Fibroblast of lung (primary cell): ENCODE measurements around the gene BMERB1. TPM values are rescaled to one million over a fixed set of nuclear protein-coding genes. Genes with fewer than 3 reads are reported as not detected.
"Not testable (repeated sequence)": the region's sequence is repeated elsewhere in the genome, so short reads cannot be mapped to it uniquely, and the experiment has no call there.

Experiments used
- DNase-seq, 2 donors: peaks; one replicate each; pipeline versions ENCODE4 v3.0.0 to v3.0.0-alpha.2; 2010; ENCODE audit warnings: low read depth in 2 of 2
- H2AFZ ChIP-seq: 2 replicates; pipeline ENCODE4 v1.5.1; 2012; ENCODE audit warnings: low read length, control low read depth, inconsistent platforms
- H3K27ac ChIP-seq: 2 replicates; pipeline ENCODE4 v1.5.1; 2011; ENCODE audit warnings: low read length, control low read depth; ENCODE audit not compliant: insufficient read depth
- H3K27me3 ChIP-seq: 2 replicates; pipeline ENCODE4 v1.5.1; 2011; ENCODE audit warnings: mild to moderate bottlenecking, low read length; ENCODE audit not compliant: control insufficient read depth, insufficient read depth
- H3K36me3 ChIP-seq: 2 replicates; pipeline ENCODE4 v1.5.1; 2011; ENCODE audit warnings: low read length; ENCODE audit not compliant: control insufficient read depth, insufficient read depth
- H3K4me1 ChIP-seq: 2 replicates; pipeline ENCODE4 v1.5.1; 2011; ENCODE audit warnings: low read length; ENCODE audit not compliant: control insufficient read depth, insufficient read depth; ENCODE audit errors: extremely low read depth
- H3K4me2 ChIP-seq: 2 replicates; pipeline ENCODE4 v1.5.1; 2011; ENCODE audit warnings: low read length, control low read depth; ENCODE audit not compliant: insufficient read depth; ENCODE audit errors: extremely low read depth
- H3K4me3 ChIP-seq, 4 experiments: fragments of 200-600 bp in 1 of 4; sonication (generic) in 1 of 4; replicated peaks in 1 of 4; 2 replicates each; pipeline ENCODE4 v1.5.1; 2011 to 2016; ENCODE audit warnings: low read length in 4 of 4, low read depth in 3 of 4, mild to moderate bottlenecking in 3 of 4, control low read depth in 2 of 4, inconsistent platforms in 1 of 4, mixed read lengths in 1 of 4; ENCODE audit not compliant: insufficient read depth in 1 of 4; ENCODE audit errors: control extremely low read depth in 1 of 4
- H3K79me2 ChIP-seq: 2 replicates; pipeline ENCODE4 v1.5.1; 2012; ENCODE audit warnings: mild to moderate bottlenecking, low read length, inconsistent platforms; ENCODE audit not compliant: control insufficient read depth, insufficient read depth
- H3K9ac ChIP-seq: 2 replicates; pipeline ENCODE4 v1.5.1; 2011; ENCODE audit warnings: mild to moderate bottlenecking, low read length, control low read depth; ENCODE audit not compliant: insufficient read depth
- H3K9me3 ChIP-seq: 2 replicates; pipeline ENCODE4 v1.5.1; 2012; ENCODE audit warnings: low read depth, low read length; ENCODE audit not compliant: control insufficient read depth, insufficient read depth
- H4K20me1 ChIP-seq: 2 replicates; pipeline ENCODE4 v1.5.1; 2011; ENCODE audit warnings: low read length; ENCODE audit not compliant: control insufficient read depth, insufficient read depth; ENCODE audit errors: extremely low read depth
- EZH2 ChIP-seq: IDR thresholded peaks from 2 replicates; pipeline ENCODE4 v1.5.1; 2012; ENCODE audit warnings: low read length, control low read depth, mild to moderate bottlenecking; ENCODE audit errors: missing control alignments
- polyA plus RNA-seq, 2 donors: library from polyadenylated mRNA; depleted of rRNA in 1 of 2; stranded (reverse) in 1 of 2; unstranded in 1 of 2; fragments of >200 nt; gene quantifications; 2 replicates each; pipeline ENCODE4 v1.2.1, GENCODE V29; 2011 to 2012; ENCODE audit warnings: missing spikeins in 1 of 2
- total RNA-seq: library from RNA; depleted of rRNA; stranded (reverse); fragments of >200 nt; gene quantifications from 2 replicates; pipeline ENCODE4 v1.2.1, GENCODE V29; 2014
- TF ChIP-seq, protein P1 (sequence below), 2 donors: IDR thresholded peaks in 1 of 2; conservative IDR thresholded peaks in 1 of 2; 1 replicate in 1 of 2; 2 replicates in 1 of 2; pipeline ENCODE4 v1.5.1; 2011 to 2012; ENCODE audit warnings: low read length in 2 of 2, control low read depth in 1 of 2, inconsistent platforms in 1 of 2, low read depth in 1 of 2, mild to moderate bottlenecking in 1 of 2

BMERB1 gene
- total and polyA plus RNA-seq, 2 donors (not counting 1 experiment from before 2014, with no cell fraction given), result 39.1 to 46.0 TPM

DNA sequence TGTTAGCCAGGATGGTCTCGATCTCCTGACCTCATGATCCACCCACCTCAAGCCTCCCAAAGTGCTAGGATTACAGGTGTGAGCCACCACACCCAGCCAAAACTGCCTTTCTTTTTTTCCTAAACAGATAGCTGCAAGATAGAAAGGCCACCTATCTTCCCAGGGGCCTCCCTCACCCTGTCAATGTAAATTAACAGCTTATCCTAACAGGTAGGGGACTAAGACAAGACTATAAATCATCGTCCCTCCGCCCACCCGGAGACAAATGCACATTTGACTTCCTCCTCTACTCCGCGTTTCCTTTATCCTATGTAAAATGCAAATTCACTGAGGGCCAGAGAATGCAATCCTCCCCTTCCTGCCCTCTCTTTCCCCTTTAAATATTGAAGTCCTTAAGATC lies 137.2 kb downstream of the BMERB1 start:
- no peak overlapping the region for H3K4me3 ChIP-seq

DNA sequence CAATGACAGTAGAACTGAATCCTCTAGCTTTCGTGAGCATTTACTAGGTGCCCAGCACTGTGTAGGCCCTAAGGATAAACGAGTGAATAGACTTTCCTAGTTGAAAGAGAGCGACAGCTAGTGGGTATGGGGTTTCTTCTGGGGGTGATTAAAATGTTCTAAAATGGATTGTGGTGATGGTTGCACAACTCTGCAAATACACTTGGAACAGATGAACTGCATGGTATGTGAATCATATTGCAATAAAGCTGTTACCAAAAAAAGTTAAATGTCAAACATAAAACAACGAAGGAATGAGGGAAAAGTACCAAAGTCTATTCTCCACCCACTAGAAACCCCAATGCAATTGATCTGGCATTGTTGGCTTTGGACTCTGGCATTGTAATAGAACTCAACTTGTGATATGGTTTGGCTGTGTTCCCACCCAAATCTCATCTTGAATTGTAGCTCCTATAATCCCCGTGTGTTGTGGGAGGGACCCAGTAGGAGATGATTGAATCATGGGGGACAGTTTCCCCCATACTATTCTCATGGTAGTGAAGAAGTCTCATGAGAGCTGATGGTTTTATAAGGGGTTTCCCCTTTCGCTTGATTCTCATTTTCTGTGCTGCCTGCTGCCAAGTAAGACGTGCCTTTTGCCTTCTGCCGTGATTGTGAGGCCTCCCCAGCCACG lies 138.1 kb downstream of the BMERB1 start:
- Histone ChIP-seq H3K36me3 (peaks cover 1% of the 10 kb centered on the region), H4K20me1 (no peaks in the 10 kb centered on the region), H3K4me2 (no peak overlapping the region), H3K9me3 (no peaks in the 10 kb centered on the region), H3K9ac (no peak overlapping the region), H3K27me3 (no peaks in the 10 kb centered on the region), H3K4me1 (no peaks in the 10 kb centered on the region), H2AFZ (no peak overlapping the region), H3K27ac (no peak overlapping the region), H3K4me3 (no peak overlapping the region), H3K79me2 (no peaks in the 10 kb centered on the region)
- peak; percentile 75 to 89 for DNase-seq
- no peak for TF ChIP-seq EZH2
- TF ChIP-seq, protein P1, sequence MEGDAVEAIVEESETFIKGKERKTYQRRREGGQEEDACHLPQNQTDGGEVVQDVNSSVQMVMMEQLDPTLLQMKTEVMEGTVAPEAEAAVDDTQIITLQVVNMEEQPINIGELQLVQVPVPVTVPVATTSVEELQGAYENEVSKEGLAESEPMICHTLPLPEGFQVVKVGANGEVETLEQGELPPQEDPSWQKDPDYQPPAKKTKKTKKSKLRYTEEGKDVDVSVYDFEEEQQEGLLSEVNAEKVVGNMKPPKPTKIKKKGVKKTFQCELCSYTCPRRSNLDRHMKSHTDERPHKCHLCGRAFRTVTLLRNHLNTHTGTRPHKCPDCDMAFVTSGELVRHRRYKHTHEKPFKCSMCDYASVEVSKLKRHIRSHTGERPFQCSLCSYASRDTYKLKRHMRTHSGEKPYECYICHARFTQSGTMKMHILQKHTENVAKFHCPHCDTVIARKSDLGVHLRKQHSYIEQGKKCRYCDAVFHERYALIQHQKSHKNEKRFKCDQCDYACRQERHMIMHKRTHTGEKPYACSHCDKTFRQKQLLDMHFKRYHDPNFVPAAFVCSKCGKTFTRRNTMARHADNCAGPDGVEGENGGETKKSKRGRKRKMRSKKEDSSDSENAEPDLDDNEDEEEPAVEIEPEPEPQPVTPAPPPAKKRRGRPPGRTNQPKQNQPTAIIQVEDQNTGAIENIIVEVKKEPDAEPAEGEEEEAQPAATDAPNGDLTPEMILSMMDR (conservative IDR thresholded peaks at IDR 0.05 in 1 of 2, IDR thresholded peaks at IDR 0.05 in 1 of 2; ENCODE audit: low read depth in 1 of 2, low read length in 2 of 2), result no peak

More for the DNA sequence above, 137.2 kb downstream of the BMERB1 start:
- Histone ChIP-seq H3K4me1 (no peaks in the 10 kb centered on the region), H3K79me2 (no peaks in the 10 kb centered on the region), H3K9me3 (no peaks in the 10 kb centered on the region), H3K4me2 (no peak overlapping the region), H3K27ac (no peak overlapping the region), H2AFZ (no peak overlapping the region), H3K36me3 (peaks cover 1% of the 10 kb centered on the region), H4K20me1 (no peaks in the 10 kb centered on the region), H3K9ac (no peak overlapping the region), H3K27me3 (no peaks in the 10 kb centered on the region)
- no peak for DNase-seq
- no peak for TF ChIP-seq EZH2
- TF ChIP-seq, protein P1 (conservative IDR thresholded peaks at IDR 0.05 in 1 of 2, IDR thresholded peaks at IDR 0.05 in 1 of 2; ENCODE audit: low read depth in 1 of 2, low read length in 2 of 2), result no peak

DNA sequence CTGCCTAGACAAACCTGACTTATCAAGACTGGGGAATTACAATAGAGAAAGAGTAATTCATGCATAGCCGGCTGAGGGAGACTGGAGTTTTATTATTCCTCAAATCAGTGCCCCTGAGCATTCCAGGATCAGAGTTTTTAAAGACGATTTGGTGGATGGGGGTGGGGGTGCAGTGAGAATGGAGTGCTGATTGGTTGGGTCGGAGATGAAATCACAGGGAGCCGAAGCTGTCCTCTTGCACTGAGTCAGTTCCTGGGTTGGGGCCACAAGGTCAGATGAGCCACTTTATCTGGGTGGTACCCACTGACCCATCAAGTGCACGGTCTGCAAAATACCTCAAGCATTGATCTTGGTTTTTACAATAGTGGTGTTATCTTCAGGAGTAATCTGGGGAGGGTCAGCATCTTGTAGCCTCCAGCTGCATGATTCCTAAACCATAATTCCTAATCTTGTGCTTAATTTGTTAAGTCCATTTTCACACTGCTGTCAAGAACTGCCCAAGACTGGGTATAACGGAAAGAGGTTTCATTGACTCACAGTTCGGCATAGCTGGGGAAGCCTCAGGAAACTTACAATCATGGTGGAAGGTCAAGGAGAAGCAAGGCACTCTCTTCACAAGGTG lies 139.0 kb downstream of the BMERB1 start:
- H3K4me3 ChIP-seq, result no peak overlapping the region
- H3K27ac ChIP-seq, result no peak overlapping the region
- no peak for DNase-seq
- no peaks in the 10 kb centered on the region for H3K4me1 ChIP-seq
- H3K36me3 ChIP-seq, result peaks cover 1% of the 10 kb centered on the region
- no peak overlapping the region for H3K9ac ChIP-seq
- TF ChIP-seq, protein P1 (conservative IDR thresholded peaks at IDR 0.05 in 1 of 2, IDR thresholded peaks at IDR 0.05 in 1 of 2; ENCODE audit: low read depth in 1 of 2, low read length in 2 of 2), result no peak
- TF ChIP-seq EZH2, result no peak
- H3K27me3 ChIP-seq, result no peaks in the 10 kb centered on the region
- no peaks in the 10 kb centered on the region for H3K79me2 ChIP-seq
- H3K4me2 ChIP-seq, result no peak overlapping the region
- no peaks in the 10 kb centered on the region for H3K9me3 ChIP-seq
- no peaks in the 10 kb centered on the region for H4K20me1 ChIP-seq
- no peak overlapping the region for H2AFZ ChIP-seq

DNA sequence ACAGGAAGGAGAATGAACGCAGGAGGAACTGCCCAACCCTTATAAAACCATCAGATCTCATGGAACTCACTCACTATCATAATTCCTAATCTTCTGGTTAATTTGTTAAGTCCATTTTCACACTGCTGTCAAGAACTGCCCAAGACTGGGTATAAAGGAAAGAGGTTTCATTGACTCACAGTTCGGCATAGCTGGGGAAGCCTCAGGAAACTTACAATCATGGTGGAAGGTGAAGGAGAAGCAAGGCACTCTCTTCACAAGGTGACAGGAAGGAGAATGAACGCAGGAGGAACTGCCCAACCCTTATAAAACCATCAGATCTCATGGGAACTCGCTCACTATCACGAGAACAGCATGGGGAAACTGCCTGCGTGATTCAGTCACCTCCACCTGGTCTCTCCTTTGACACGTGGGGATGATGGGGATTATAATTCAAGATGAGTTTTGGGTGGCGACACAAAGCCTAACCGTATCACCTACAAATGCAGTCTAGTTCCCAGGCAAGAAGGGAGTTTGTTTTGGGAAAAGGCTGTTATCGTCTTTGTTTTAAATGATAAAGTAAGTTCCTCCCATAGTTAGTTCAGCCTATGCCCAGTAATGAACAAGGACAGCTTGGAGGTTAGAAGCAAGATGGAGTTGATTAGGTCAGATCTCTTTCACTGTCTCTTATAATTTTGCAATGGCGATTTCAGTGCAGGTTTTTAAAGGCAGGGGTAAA lies 139.7 kb downstream of the BMERB1 start:
- H3K79me2 ChIP-seq, result not testable (repeated sequence)

More for the DNA sequence above, 139.7 kb downstream of the BMERB1 start:
- not testable (repeated sequence) for H4K20me1 ChIP-seq, H3K27ac ChIP-seq, H3K27me3 ChIP-seq, H3K9ac ChIP-seq, H3K4me3 ChIP-seq, H3K9me3 ChIP-seq, H2AFZ ChIP-seq, H3K4me1 ChIP-seq, H3K36me3 ChIP-seq, DNase-seq, H3K4me2 ChIP-seq
